ENCODE measurements around the gene ACER3.
"Not testable (repeated sequence)": the region's sequence is repeated elsewhere in the genome, so short reads cannot be mapped to it uniquely, and the experiment has no call there.

Gene ACER3

DNA sequence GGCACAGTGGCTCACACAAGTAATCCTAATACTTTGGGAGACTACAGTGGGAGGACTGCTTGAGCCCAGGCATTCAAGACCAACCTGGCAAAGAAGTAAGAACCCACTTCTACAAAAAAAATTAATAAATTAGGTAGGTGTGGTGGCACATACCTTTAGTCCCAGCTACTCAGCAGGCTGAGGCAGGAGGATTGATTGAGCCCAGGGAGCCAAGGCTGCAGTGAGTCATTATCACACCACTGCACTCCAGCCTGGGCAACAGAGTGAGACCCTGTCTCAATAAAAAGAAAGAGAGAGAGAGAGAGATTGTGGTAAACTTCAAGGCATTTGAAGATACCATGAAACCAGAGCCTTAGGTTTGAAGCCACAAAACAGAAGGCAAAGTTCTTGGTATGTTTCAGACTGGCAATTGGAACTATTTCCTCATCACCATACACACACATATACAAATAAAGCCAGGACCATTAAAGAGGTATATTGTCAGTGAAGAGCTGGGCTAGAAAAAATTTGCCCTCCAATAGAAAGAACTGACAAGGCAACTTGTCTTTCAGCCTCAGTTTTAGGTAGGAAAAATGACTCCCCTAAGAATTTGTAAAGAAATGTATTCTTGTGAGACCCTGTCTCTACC, 148.9 kb downstream of the ACER3 start:
- Histone ChIP-seq H3K4me1 (no peaks in the 10 kb centered on the region), H3K36me3 (ENCODE audit: control insufficient read depth, insufficient read depth, low read length) (no peaks in the 10 kb centered on the region), H3K4me3 (ENCODE audit: low read depth, low read length) (no peak overlapping the region), H3K27ac (no peak overlapping the region), H3K79me2 (no peaks in the 10 kb centered on the region), H3K9me3 (ENCODE audit: control insufficient read depth, low read length) (no peaks in the 10 kb centered on the region), H3K4me2 (ENCODE audit: low read length) (no peak overlapping the region), H3K27me3 (ENCODE audit: control insufficient read depth, insufficient read depth, low read length) (no peaks in the 10 kb centered on the region), H3K9ac (no peak overlapping the region), H2AFZ (no peak overlapping the region)
- TF ChIP-seq, protein P1, sequence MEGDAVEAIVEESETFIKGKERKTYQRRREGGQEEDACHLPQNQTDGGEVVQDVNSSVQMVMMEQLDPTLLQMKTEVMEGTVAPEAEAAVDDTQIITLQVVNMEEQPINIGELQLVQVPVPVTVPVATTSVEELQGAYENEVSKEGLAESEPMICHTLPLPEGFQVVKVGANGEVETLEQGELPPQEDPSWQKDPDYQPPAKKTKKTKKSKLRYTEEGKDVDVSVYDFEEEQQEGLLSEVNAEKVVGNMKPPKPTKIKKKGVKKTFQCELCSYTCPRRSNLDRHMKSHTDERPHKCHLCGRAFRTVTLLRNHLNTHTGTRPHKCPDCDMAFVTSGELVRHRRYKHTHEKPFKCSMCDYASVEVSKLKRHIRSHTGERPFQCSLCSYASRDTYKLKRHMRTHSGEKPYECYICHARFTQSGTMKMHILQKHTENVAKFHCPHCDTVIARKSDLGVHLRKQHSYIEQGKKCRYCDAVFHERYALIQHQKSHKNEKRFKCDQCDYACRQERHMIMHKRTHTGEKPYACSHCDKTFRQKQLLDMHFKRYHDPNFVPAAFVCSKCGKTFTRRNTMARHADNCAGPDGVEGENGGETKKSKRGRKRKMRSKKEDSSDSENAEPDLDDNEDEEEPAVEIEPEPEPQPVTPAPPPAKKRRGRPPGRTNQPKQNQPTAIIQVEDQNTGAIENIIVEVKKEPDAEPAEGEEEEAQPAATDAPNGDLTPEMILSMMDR (IDR thresholded peaks at IDR 0.05): no peak

DNA sequence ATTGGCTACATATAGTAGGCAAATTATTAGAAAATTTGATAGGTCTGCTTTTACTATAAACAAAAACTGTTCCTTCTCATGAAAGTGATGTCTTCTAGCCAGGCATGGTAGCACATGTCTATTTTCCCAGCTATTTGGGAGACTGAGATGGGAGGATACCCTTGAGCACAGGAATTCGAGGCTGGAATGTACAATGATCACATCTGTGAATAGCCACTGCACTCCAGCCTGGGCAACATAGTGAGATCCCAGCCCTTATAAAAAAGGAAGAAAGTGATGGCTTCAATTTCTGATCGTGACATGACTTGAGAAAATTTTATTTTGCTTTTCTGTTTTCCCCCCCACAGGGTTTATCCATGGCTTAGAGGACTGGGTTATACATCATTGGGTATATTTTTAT, 154.0 kb downstream of the ACER3 start:
- Histone ChIP-seq H3K4me1 (no peaks in the 10 kb centered on the region), H3K36me3 (ENCODE audit: control insufficient read depth, insufficient read depth, low read length) (no peaks in the 10 kb centered on the region), H3K4me3 (ENCODE audit: low read depth, low read length) (no peak overlapping the region), H3K27ac (no peak overlapping the region), H3K9me3 (ENCODE audit: control insufficient read depth, low read length) (no peaks in the 10 kb centered on the region), H3K27me3 (ENCODE audit: control insufficient read depth, insufficient read depth, low read length) (no peaks in the 10 kb centered on the region), H3K4me2 (ENCODE audit: low read length) (no peak overlapping the region), H3K79me2 (no peaks in the 10 kb centered on the region), H3K9ac (no peak overlapping the region), H2AFZ (no peak overlapping the region)
- TF ChIP-seq, protein P1 (IDR thresholded peaks at IDR 0.05): no peak

DNA sequence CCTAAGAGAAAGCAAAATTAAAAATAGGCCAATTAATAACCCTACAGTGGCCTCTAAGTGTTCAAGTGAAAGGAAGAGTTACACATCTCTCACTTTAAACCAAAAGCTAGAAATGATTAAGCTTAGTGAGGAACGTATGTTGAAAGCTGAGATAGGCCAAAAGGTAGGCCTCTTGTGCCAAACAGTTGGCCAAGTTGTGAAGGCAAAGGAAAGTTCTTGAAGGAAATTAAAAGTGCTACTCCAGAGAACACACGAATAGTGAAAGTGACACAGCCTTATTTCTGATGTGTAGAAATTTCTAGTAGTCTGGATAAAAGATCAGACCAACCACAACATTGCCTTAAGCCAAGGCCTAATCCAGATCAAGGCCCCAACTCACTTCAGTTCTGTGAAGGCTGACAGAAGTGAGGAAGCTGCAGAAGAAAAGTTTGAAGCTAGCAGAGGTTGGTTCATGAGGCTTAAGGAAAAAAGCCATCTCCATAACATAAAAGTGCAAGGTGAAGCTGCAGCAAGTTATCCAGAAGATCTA, 157.7 kb downstream of the ACER3 start:
- not testable (repeated sequence) for H3K4me3 ChIP-seq (ENCODE audit: low read depth, low read length); H3K9ac ChIP-seq; H3K9me3 ChIP-seq (ENCODE audit: control insufficient read depth, low read length); H3K27me3 ChIP-seq (ENCODE audit: control insufficient read depth, insufficient read depth, low read length); H3K79me2 ChIP-seq; H3K27ac ChIP-seq; H3K36me3 ChIP-seq (ENCODE audit: control insufficient read depth, insufficient read depth, low read length); H2AFZ ChIP-seq; H3K4me1 ChIP-seq; H3K4me2 ChIP-seq (ENCODE audit: low read length)

DNA sequence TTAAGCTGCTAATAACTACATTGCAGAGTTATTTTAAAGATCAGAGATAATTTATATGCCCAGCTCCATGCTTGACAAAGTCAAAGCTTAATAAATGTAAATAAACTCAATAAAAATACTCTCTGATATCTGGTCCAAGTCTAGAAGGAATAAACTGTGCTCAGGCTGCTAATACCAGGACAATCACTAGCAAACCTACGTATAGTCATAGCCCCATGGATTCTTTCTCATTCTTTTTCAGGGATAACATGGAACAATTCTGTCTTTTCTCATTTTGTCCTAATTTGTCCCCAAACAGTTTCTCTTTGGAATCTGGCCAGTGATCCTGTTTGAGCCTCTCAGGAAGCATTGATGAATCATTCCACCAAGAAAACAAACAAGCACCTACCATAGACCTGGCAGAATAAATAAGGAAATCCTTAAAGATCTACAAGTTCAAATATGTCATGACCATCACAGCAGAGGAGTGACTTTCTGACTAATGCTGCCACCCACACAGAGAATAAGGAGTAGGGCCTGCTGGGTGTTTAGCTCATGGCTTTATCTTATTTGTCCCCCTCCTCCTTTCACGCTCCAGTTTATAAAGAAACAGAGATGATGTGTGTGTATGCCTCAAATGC, 159.4 kb downstream of the ACER3 start:
- Histone ChIP-seq H3K4me3 (ENCODE audit: low read depth, low read length) (no peak overlapping the region), H3K4me1 (no peaks in the 10 kb centered on the region), H2AFZ (no peak overlapping the region), H3K27ac (no peak overlapping the region), H3K4me2 (ENCODE audit: low read length) (no peak overlapping the region), H3K9ac (no peak overlapping the region), H3K9me3 (ENCODE audit: control insufficient read depth, low read length) (no peaks in the 10 kb centered on the region), H3K27me3 (ENCODE audit: control insufficient read depth, insufficient read depth, low read length) (no peaks in the 10 kb centered on the region), H3K36me3 (ENCODE audit: control insufficient read depth, insufficient read depth, low read length) (no peaks in the 10 kb centered on the region), H3K79me2 (no peaks in the 10 kb centered on the region)
- TF ChIP-seq, protein P1 (IDR thresholded peaks at IDR 0.05): no peak

DNA sequence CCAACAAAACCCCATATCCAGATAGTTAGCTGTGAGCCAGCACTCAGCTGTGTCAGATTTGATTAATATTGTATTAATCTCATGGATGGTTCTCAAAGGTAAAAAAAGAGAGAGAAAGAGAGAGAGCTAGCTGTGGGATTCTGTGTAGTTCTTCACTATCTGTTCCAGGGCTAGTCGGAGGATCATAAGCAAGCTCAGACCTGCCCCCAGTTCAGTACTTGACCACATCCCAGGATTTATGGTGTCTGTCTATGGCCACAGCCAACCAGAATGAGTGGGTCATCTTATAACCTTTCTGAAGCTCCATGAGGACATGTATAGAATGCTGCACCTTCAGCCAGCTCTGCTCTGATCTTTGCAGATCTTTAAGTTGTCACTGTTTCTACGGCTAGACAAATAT, 160.0 kb downstream of the ACER3 start:
- H3K27me3 ChIP-seq (ENCODE audit: control insufficient read depth, insufficient read depth, low read length): no peaks in the 10 kb centered on the region
- H3K9ac ChIP-seq: no peak overlapping the region
- H3K9me3 ChIP-seq (ENCODE audit: control insufficient read depth, low read length): no peaks in the 10 kb centered on the region
- no peaks in the 10 kb centered on the region for H3K79me2 ChIP-seq
- H3K4me1 ChIP-seq: no peaks in the 10 kb centered on the region
- no peak overlapping the region for H2AFZ ChIP-seq
- H3K36me3 ChIP-seq (ENCODE audit: control insufficient read depth, insufficient read depth, low read length): no peaks in the 10 kb centered on the region
- H3K4me2 ChIP-seq (ENCODE audit: low read length): no peak overlapping the region
- H3K27ac ChIP-seq: no peak overlapping the region
- TF ChIP-seq, protein P1 (IDR thresholded peaks at IDR 0.05): no peak
- H3K4me3 ChIP-seq (ENCODE audit: low read depth, low read length): no peak overlapping the region
